Measurements from ENCODE around the gene IL2RA. TPM values are rescaled to one million over a fixed set of nuclear protein-coding genes. Genes with fewer than 3 reads are reported as not detected.
A peak's percentile ranks its signal among the peaks of the same experiment; 100 is the strongest.

Gene IL2RA
- total RNA-seq, 6 donors from 2014 or later: 0.91 to 8.4 (median 4.0) TPM; not detected in 1

DNA sequence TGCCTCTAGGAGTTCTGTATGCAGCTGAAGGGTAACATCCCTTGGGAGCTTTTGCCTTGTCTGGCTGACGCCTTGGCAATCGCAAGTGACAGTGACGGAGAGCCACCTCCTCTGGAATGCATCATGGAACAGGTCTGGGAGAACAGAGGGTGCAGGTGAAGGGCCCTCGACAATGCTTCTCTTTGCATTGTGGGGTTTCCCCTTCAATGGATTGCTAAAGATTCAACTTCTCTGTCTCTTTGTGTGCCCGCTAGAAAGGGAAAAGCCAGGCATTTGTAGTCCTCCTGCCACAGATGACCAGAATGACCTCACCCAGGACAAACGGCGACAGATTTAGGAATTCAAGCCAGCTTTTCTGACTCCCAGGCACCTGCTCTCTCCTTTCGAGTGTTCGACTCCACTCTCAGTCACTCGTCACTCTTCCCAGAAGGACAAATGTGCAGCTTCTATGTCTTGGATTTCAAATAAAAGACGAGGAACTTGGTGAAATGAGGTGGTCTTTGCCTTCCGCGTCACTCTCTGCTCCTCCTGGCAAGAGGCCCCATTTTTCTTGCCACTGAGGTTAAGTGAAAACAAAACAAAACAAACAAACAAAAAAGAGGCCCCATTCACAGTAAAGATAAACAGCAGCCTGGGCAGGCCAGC, 26.1 kb downstream of the IL2RA start:
- DNase-seq (no peak), ATAC-seq (ENCODE audit: low FRiP score in 2 of 2) (no peak)
- Histone ChIP-seq H3K9me3 (no peaks in the 10 kb centered on the region), H3K27ac (no peak overlapping the region), H3K4me1 (peaks cover 0 to 15% (median 12%) of the 10 kb centered on the region in 4 donors), H3K36me3 (no peaks in the 10 kb centered on the region), H3K27me3 (no peaks in the 10 kb centered on the region), H3K4me3 (no peak overlapping the region)
- WGBS, 2 donors: 73 to 84% methylated on average over 13 of the region's 13 CpGs
- TF ChIP-seq EP300 (IDR thresholded peaks at IDR 0.05) (no peak), POLR2AphosphoS5 (IDR thresholded peaks at IDR 0.05) (no peak), POLR2A (IDR thresholded peaks at IDR 0.05) (no peak)
- TF ChIP-seq, protein P1, sequence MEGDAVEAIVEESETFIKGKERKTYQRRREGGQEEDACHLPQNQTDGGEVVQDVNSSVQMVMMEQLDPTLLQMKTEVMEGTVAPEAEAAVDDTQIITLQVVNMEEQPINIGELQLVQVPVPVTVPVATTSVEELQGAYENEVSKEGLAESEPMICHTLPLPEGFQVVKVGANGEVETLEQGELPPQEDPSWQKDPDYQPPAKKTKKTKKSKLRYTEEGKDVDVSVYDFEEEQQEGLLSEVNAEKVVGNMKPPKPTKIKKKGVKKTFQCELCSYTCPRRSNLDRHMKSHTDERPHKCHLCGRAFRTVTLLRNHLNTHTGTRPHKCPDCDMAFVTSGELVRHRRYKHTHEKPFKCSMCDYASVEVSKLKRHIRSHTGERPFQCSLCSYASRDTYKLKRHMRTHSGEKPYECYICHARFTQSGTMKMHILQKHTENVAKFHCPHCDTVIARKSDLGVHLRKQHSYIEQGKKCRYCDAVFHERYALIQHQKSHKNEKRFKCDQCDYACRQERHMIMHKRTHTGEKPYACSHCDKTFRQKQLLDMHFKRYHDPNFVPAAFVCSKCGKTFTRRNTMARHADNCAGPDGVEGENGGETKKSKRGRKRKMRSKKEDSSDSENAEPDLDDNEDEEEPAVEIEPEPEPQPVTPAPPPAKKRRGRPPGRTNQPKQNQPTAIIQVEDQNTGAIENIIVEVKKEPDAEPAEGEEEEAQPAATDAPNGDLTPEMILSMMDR (IDR thresholded peaks at IDR 0.05): no peak

DNA sequence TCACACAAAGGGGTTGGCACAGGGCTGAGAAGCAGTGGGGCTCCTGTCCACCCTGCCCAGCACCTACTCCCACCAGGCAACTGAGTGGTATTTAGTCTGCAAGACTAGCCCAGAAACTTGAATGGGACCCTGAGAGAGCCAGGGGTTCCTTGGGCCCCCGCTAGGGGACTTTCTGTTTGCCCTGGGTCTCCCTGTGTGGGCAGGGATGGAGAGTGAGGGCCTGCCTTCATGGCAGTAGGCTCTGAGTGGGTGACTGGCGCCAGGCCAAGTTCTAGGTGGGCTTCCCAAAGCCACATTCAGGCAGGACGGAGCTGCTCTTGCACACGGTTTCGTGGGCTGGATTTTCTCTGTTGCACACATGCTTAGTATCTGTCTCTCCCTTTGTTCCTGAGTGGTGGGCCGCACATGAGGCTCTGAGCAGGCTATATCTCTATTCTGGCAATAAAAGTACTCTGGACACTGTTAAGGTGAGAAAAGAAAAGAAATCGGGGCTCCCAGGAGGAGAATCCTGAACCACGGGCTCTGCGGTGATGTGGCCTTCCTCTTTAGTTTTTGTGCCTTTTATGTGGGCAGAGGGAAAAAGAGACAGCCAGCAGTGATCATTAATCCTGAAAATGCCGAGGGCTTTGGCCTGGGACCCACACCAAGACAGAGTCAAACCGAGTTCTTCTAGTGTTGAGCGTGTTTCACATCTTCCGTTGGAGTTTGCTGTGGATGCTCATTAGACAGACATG, 26.9 kb downstream of the IL2RA start:
- Histone ChIP-seq H3K36me3 (no peaks in the 10 kb centered on the region), H3K9me3 (peaks cover 0 to 3% (median 1%) of the 10 kb centered on the region in 4 donors), H3K27me3 (no peaks in the 10 kb centered on the region), H3K4me1 (peaks cover 0 to 15% (median 12%) of the 10 kb centered on the region in 4 donors), H3K27ac (peak overlapping the region in 2 of 4 donors; percentile 44 to 48), H3K4me3 (no peak overlapping the region)
- no peak for DNase-seq
- ATAC-seq (ENCODE audit: low FRiP score in 2 of 2): peak in 1 of 2 donors; percentile 24
- 93 to 95% methylated on average over 11 to 13 of the region's 13 CpGs for WGBS, 2 donors
- TF ChIP-seq POLR2A (IDR thresholded peaks at IDR 0.05) (no peak), EP300 (IDR thresholded peaks at IDR 0.05) (no peak), POLR2AphosphoS5 (IDR thresholded peaks at IDR 0.05) (no peak)
- TF ChIP-seq, protein P1 (IDR thresholded peaks at IDR 0.05): no peak

DNA sequence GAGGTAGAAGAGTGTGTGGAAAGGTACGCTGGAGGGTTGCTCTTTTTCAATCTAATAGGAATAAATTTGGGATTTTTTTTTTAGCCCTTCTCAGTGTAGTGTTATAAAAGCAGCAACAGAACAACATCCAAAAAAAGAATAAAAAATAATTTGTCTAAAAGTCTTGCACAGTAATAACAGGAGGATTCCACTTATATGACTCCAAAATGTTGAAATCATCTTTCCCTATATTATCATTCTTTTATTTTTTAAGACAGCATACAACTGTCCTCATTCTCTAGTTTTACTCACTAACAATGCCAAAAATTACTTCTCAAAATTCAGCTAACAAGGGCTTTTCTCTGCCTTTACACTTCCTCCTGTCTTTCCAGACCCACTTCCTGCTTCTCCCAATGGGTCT, 27.8 kb downstream of the IL2RA start:
- no peaks in the 10 kb centered on the region for H3K36me3 ChIP-seq
- H3K9me3 ChIP-seq: peaks cover 0 to 3% (median 1%) of the 10 kb centered on the region in 4 donors
- no peak overlapping the region for H3K4me3 ChIP-seq
- 66 to 73% methylated on average over 1 of the region's 1 CpG for WGBS, 2 donors
- DNase-seq (no peak), ATAC-seq (ENCODE audit: low FRiP score in 2 of 2) (peak in 1 of 2 donors; percentile 8)
- no peak for TF ChIP-seq EP300 (IDR thresholded peaks at IDR 0.05)
- no peak for TF ChIP-seq POLR2A (IDR thresholded peaks at IDR 0.05)
- no peak for TF ChIP-seq POLR2AphosphoS5 (IDR thresholded peaks at IDR 0.05)
- TF ChIP-seq, protein P1 (IDR thresholded peaks at IDR 0.05): no peak
- H3K27ac ChIP-seq: peak overlapping the region in 3 of 4 donors; percentile 44 to 57 (median 48)
- H3K4me1 ChIP-seq: peaks cover 0 to 15% (median 12%) of the 10 kb centered on the region in 4 donors
- H3K27me3 ChIP-seq: no peaks in the 10 kb centered on the region

DNA sequence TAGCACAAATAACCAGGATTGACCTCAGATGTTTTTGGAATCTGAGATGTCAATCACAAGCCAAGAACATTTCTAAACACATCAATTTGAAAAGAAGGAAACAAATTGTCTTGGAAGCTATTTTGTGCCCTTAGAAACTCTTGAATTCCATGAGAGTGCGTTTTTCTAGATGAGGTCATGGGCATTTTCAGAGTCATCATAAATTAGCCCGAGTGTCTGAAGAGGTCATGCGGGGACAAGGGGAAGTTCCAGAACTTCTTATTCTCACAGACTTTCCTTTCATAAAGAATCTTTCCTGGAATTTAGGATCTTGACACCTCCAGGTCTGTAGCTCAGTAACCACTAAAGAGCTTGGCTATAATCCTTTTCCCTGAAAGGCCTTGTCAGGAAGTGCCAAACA, 28.2 kb downstream of the IL2RA start:
- TF ChIP-seq POLR2AphosphoS5 (IDR thresholded peaks at IDR 0.05) (peak in 1 of 2 donors; percentile 21), EP300 (IDR thresholded peaks at IDR 0.05) (peak in 2 of 4 donors; percentile 51 to 55), POLR2A (IDR thresholded peaks at IDR 0.05) (no peak)
- TF ChIP-seq, protein P1 (IDR thresholded peaks at IDR 0.05): no peak
- Histone ChIP-seq H3K27me3 (no peaks in the 10 kb centered on the region), H3K4me3 (no peak overlapping the region), H3K4me1 (peaks cover 0 to 15% (median 12%) of the 10 kb centered on the region in 4 donors), H3K36me3 (no peaks in the 10 kb centered on the region), H3K9me3 (peaks cover 0 to 3% (median 1%) of the 10 kb centered on the region in 4 donors), H3K27ac (peak overlapping the region in 3 of 4 donors; percentile 44 to 57 (median 48))
- peak in 1 of 2 donors; percentile 83 for ATAC-seq (ENCODE audit: low FRiP score in 2 of 2)
- WGBS, 2 donors: 10 to 23% methylated on average over 3 of the region's 3 CpGs
- DNase-seq: no peak

Measured in upper lobe of left lung (tissue), 6 donors.